Measurements from ENCODE around the gene ACACA. TPM values are rescaled to one million over a fixed set of nuclear protein-coding genes. Genes with fewer than 3 reads are reported as not detected.
A peak's percentile ranks its signal among the peaks of the same experiment; 100 is the strongest.

Gene ACACA
- total and polyA plus RNA-seq, 9 of the 15 experiments (the other 6 are each of a cell fraction or from before 2014, with no cell fraction given): 35.9 to 135 (median 88.4) TPM

DNA sequence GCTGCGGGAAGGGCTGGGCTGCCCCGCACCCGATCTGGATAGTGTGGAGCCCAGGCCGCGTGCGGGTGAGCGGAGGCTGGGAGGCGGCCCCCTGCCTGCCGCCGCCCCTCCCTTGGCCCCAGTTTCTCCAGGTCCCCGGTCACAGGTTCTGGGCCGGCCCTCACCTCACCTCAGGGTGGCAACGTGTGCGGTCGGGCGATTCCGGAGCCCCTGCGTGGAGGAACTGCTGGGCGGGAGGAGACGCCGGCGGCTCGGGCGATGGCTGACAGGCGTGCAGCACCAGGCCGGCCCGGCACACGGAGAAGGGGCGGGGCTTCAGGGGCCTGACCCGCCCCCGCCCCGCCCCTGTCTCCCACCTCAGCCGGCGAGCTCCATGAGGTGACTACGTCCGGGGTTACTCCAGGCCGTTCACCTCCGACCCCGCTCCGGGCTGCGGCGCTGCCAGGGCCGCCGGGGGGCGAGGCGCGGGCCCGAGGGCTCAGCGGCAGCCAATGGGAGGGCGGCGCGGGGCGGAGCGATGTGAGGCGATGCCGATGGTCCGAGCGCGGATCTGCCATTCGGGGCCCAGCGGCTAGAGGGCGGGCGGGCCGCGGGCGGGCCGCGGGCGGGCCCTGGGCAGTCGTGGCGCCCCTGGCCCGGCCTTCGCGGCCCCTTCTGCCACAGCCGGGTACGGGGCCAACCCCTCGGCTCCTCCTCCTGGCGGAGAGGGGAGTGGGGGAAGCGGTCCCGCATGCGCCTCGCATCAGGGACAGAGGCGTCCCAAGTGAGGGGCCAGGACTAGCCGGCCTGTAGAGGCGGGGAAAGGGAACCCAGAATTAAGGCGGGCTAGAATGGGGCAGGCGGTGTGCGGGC is 47.6 kb downstream of the ACACA start (continued):
- peak; percentile 86; the same call in 1 of the 2 replicates for TF ChIP-seq HMGXB4 (CRISPR knock-in tag; IDR thresholded peaks at IDR 0.05)
- peak; percentile 81 for TF ChIP-seq NCOR1 (IDR thresholded peaks at IDR 0.05)
- TF ChIP-seq ZNF696 (CRISPR knock-in tag; conservative IDR thresholded peaks at IDR 0.05): no peak
- peak; percentile 48 for TF ChIP-seq SP1 (CRISPR knock-in tag; IDR thresholded peaks at IDR 0.05)
- peak in 1 of 2 experiments; percentile 68; a peak in 3 of 4 replicates for TF ChIP-seq MAZ (CRISPR knock-in tag; conservative IDR thresholded peaks at IDR 0.05 in 1 of 2, IDR thresholded peaks at IDR 0.05 in 1 of 2)
- peak; percentile 82 for TF ChIP-seq GABPA (tag; conservative IDR thresholded peaks at IDR 0.05; ENCODE audit: low read depth)
- TF ChIP-seq SREBF2 (CRISPR knock-in tag; IDR thresholded peaks at IDR 0.05): no peak
- TF ChIP-seq, protein P1, sequence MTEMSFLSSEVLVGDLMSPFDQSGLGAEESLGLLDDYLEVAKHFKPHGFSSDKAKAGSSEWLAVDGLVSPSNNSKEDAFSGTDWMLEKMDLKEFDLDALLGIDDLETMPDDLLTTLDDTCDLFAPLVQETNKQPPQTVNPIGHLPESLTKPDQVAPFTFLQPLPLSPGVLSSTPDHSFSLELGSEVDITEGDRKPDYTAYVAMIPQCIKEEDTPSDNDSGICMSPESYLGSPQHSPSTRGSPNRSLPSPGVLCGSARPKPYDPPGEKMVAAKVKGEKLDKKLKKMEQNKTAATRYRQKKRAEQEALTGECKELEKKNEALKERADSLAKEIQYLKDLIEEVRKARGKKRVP (CRISPR knock-in tag; IDR thresholded peaks at IDR 0.05): no peak
- peak; percentile 70 for TF ChIP-seq ZBTB40 (IDR thresholded peaks at IDR 0.05)
- no peak for TF ChIP-seq ZBTB40 (CRISPR knock-in tag; IDR thresholded peaks at IDR 0.05)

Measured in K562 (cell line).